ENCODE data around the gene PELI2.

DNA sequence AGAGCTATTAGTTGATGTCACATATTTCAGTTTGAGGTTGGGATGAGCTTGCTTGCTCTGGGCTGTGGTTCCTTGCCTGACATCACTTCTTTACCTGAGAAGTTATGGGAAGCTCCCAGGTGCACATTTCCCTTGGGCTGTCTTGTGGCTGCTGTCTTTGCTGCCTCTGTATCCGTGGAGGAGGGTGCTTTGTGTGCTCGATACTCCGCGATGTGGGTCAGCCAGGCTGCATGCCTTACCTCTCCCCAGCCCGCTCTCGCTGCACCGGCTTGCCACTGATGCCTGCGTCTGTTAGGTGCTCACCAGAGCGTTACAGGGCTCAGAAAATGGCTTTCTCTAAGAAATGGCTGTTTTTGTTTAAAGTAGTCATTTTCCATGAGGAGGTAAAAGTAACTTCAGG lies 19.6 kb downstream of the PELI2 start:
- no peak for TF ChIP-seq EZH2phosphoT487 (IDR thresholded peaks at IDR 0.05; ENCODE audit: unreplicated experiment)
- TF ChIP-seq EZH2 (IDR thresholded peaks at IDR 0.05; ENCODE audit: low read depth, unreplicated experiment) = no peak
- TF ChIP-seq, protein P1, sequence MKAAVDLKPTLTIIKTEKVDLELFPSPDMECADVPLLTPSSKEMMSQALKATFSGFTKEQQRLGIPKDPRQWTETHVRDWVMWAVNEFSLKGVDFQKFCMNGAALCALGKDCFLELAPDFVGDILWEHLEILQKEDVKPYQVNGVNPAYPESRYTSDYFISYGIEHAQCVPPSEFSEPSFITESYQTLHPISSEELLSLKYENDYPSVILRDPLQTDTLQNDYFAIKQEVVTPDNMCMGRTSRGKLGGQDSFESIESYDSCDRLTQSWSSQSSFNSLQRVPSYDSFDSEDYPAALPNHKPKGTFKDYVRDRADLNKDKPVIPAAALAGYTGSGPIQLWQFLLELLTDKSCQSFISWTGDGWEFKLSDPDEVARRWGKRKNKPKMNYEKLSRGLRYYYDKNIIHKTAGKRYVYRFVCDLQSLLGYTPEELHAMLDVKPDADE (IDR thresholded peaks at IDR 0.05) = no peak
- TF ChIP-seq, protein P2, sequence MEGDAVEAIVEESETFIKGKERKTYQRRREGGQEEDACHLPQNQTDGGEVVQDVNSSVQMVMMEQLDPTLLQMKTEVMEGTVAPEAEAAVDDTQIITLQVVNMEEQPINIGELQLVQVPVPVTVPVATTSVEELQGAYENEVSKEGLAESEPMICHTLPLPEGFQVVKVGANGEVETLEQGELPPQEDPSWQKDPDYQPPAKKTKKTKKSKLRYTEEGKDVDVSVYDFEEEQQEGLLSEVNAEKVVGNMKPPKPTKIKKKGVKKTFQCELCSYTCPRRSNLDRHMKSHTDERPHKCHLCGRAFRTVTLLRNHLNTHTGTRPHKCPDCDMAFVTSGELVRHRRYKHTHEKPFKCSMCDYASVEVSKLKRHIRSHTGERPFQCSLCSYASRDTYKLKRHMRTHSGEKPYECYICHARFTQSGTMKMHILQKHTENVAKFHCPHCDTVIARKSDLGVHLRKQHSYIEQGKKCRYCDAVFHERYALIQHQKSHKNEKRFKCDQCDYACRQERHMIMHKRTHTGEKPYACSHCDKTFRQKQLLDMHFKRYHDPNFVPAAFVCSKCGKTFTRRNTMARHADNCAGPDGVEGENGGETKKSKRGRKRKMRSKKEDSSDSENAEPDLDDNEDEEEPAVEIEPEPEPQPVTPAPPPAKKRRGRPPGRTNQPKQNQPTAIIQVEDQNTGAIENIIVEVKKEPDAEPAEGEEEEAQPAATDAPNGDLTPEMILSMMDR (conservative IDR thresholded peaks at IDR 0.05; ENCODE audit: low read depth in 2 of 2) = no peak
- TF ChIP-seq CREB1 (CRISPR knock-in tag; IDR thresholded peaks at IDR 0.05; ENCODE audit: low read depth) = no peak
- TF ChIP-seq POLR2AphosphoS5 (IDR thresholded peaks at IDR 0.05; ENCODE audit: low read depth) = no peak

Measured in GM23338 (cell line).